K562 (cell line): Measurements from ENCODE around the gene TRRAP.

Source experiments
- POLR2A ChIP-seq: fragments of 450-650 bp; conservative IDR thresholded peaks from 2 replicates; pipeline ENCODE4 v1.6.1; 2016
- ZKSCAN3 ChIP-seq: fragments of 250-450 bp; sonication (Bioruptor Pico); IDR thresholded peaks from 2 replicates; pipeline ENCODE4 v1.4.0; 2020

DNA sequence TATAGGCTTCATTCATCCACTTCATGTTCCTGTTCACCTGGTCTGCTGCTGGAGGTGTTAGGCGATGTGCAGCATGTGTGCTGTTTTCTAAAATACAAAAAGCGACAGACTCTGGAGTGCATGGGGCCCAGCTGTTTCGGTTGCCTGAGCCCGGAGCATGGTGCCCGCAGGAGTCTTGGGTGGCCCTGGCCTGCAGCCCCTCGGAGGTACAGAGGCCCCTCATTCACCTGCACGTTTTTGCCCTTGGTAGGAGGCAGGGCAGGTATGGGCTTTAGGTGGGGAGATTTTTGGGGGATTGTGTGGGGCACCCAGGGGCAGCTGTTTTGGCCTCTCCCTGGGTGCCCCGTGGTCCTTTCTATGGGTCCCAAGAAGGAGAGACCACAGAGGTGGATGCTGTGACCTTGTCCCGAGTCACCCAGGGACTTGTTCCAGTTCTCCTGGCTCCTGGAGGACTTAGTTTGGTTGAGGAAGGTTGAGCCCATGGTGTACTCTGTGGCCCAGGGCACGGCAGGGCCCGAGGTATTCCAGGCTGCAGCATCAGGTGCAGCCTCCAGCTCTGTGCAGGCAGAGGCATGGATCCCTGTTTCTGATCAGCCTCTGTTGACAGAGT is 130.7 kb downstream of the TRRAP start:
- TF ChIP-seq POLR2A: no peak
- no peak for TF ChIP-seq ZKSCAN3 (CRISPR knock-in tag)
